Transverse colon (tissue), 4 donors: ENCODE measurements around the gene NRP1. TPM values are rescaled to one million over a fixed set of nuclear protein-coding genes. Genes with fewer than 3 reads are reported as not detected.

Source experiments
- DNase-seq: peaks from one replicate; pipeline ENCODE4 v3.0.0-alpha.2; 2019
- H3K27ac ChIP-seq, 4 donors: fragments of 200-600 bp; sonication (generic); 2 replicates each; pipeline ENCODE4 v1.5.1; 2016 to 2018; ENCODE audit warnings: inconsistent platforms in 4 of 4
- H3K27me3 ChIP-seq: fragments of 200-600 bp; sonication (generic); 2 replicates; pipeline ENCODE4 v1.5.1; 2017; ENCODE audit warnings: inconsistent platforms
- H3K36me3 ChIP-seq, 4 donors: fragments of 200-600 bp; sonication (generic); 2 replicates each; pipeline ENCODE4 v1.5.1; 2017 to 2019; ENCODE audit warnings: inconsistent platforms in 4 of 4
- H3K4me1 ChIP-seq, 4 donors: fragments of 200-600 bp; sonication (generic); 2 replicates each; pipeline ENCODE4 v1.5.1; 2017 to 2020; ENCODE audit warnings: inconsistent platforms in 4 of 4
- H3K4me3 ChIP-seq, 4 donors: fragments of 200-600 bp; sonication (generic); 1 replicate in 1 of 4; 2 replicates in 3 of 4; pipeline versions ENCODE4 v1.5.1 to v1.6.1; 2017 to 2019; ENCODE audit warnings: inconsistent platforms in 4 of 4
- H3K9me3 ChIP-seq, 2 donors: fragments of 200-600 bp; sonication (generic); 2 replicates each; pipeline ENCODE4 v1.5.1; 2017 to 2019; ENCODE audit warnings: inconsistent platforms in 2 of 2
- CTCF ChIP-seq, 5 experiments: fragments of 200-600 bp in 3 of 5; fragments of 450-650 bp in 2 of 5; sonication (generic) in 3 of 5; IDR thresholded peaks; 1 replicate in 2 of 5; 2 replicates in 3 of 5; pipeline ENCODE4 v1.5.1; 2016 to 2017; ENCODE audit warnings: antibody characterized with exemption in 5 of 5, inconsistent platforms in 3 of 5, mild to moderate bottlenecking in 2 of 5, moderate library complexity in 1 of 5
- EP300 ChIP-seq: sonication (generic); formaldehyde crosslinking; IDR thresholded peaks from one replicate; pipeline ENCODE4 v1.6.1; 2017; ENCODE audit warnings: antibody characterized with exemption, low read depth
- POLR2A ChIP-seq: fragments of 450-650 bp; IDR thresholded peaks from one replicate; pipeline ENCODE4 v1.6.1; 2016; ENCODE audit warnings: antibody characterized with exemption, mild to moderate bottlenecking, moderate library complexity
- POLR2AphosphoS5 ChIP-seq, 3 donors: sonication (generic); formaldehyde crosslinking; IDR thresholded peaks; one replicate each; pipeline ENCODE4 v1.6.1; 2016; ENCODE audit warnings: antibody characterized with exemption in 3 of 3
- WGBS, 2 donors: methylation state at CpG; one replicate each; pipeline ENCODE4 v1.1.5; 2018; ENCODE audit warnings: low coverage in 1 of 2; 5-methylcytosine and 5-hydroxymethylcytosine counted together
- in situ Hi-C, 4 donors: fragments of 200-750 bp; cut with MboI; loops; one replicate each; pipeline versions ENCODE4 v1.15.0 to v1.15.1; 2017; ENCODE audit warnings: low sequenced_read_pairs in 3 of 4, low pct_ligation_motif_present in 1 of 4, low pct_unique_long_range_greater_than_20kb in 1 of 4
- intact Hi-C: fragments of 100-400 bp; cut with DNase I; formaldehyde crosslinking; loops from one replicate; pipeline ENCODE4 v1.15.1; 2023; ENCODE audit warnings: low total_unique reads
- total RNA-seq, 4 donors: library from RNA; depleted of rRNA; stranded (reverse); fragments of >200 nt; gene quantifications; one replicate each; pipeline ENCODE4 v1.1.0, GENCODE V29; 2016

Gene NRP1
- total RNA-seq, 4 donors from 2014 or later, result 14.1 to 35.5 (median 19.5) TPM

GRCh38 chr10:33234831-33235237, 99.6 kb downstream of the NRP1 start:
- H3K9me3 ChIP-seq, result no peaks in the 10 kb centered on the region
- peaks cover 0 to 8% (median 5%) of the 10 kb centered on the region in 4 donors for H3K4me1 ChIP-seq
- H3K27me3 ChIP-seq, result no peaks in the 10 kb centered on the region
- 17 to 58% methylated on average over 1 of the region's 1 CpG for WGBS, 2 donors
- TF ChIP-seq CTCF (IDR thresholded peaks at IDR 0.05) (no peak), EP300 (no peak), POLR2AphosphoS5 (IDR thresholded peaks at IDR 0.05) (no peak), POLR2A (no peak)
- in situ Hi-C loops, result no loop called here
- peak overlapping the region in 2 of 4 donors; percentile 6 to 30 for H3K27ac ChIP-seq
- DNase-seq, result no peak
- H3K36me3 ChIP-seq, result no peaks in the 10 kb centered on the region
- no peak overlapping the region for H3K4me3 ChIP-seq
- intact Hi-C loops, result no loop called here

- WGBS, 2 donors, result 83 to 86% methylated on average over 3 of the region's 3 CpGs
- Histone ChIP-seq H3K27ac (no peak overlapping the region), H3K36me3 (no peaks in the 10 kb centered on the region), H3K9me3 (no peaks in the 10 kb centered on the region), H3K4me3 (no peak overlapping the region), H3K4me1 (peaks cover 0 to 8% (median 5%) of the 10 kb centered on the region in 4 donors), H3K27me3 (no peaks in the 10 kb centered on the region)
- no peak for DNase-seq
- in situ Hi-C loops, result no loop called here
- TF ChIP-seq CTCF (IDR thresholded peaks at IDR 0.05), result no peak
- no peak for TF ChIP-seq POLR2A
- TF ChIP-seq EP300, result no peak
- TF ChIP-seq POLR2AphosphoS5 (IDR thresholded peaks at IDR 0.05), result no peak
- intact Hi-C loops, result no loop called here
Observed at GRCh38 chr10:33233635-33234034, 100.8 kb downstream of the NRP1 start.

- intact Hi-C loops (no loop called here), in situ Hi-C loops (no loop called here)
- no peak for TF ChIP-seq POLR2AphosphoS5 (IDR thresholded peaks at IDR 0.05)
- no peak for TF ChIP-seq CTCF (IDR thresholded peaks at IDR 0.05)
- TF ChIP-seq POLR2A, result no peak
- Histone ChIP-seq H3K4me1 (peaks cover 0 to 8% (median 5%) of the 10 kb centered on the region in 4 donors), H3K27me3 (no peaks in the 10 kb centered on the region), H3K27ac (no peak overlapping the region), H3K4me3 (no peak overlapping the region), H3K9me3 (no peaks in the 10 kb centered on the region), H3K36me3 (no peaks in the 10 kb centered on the region)
- DNase-seq, result no peak
- 68 to 75% methylated on average over 5 of the region's 5 CpGs for WGBS, 2 donors
Observed at GRCh38 chr10:33233221-33233620, 101.2 kb downstream of the NRP1 start.

- intact Hi-C loops, result no loop called here
- WGBS, 2 donors, result 81% methylated on average over 7 of the region's 7 CpGs
- no peaks in the 10 kb centered on the region for H3K9me3 ChIP-seq
- H3K4me1 ChIP-seq, result peaks cover 0 to 8% (median 5%) of the 10 kb centered on the region in 4 donors
- H3K27ac ChIP-seq, result no peak overlapping the region
- H3K4me3 ChIP-seq, result no peak overlapping the region
- H3K27me3 ChIP-seq, result no peaks in the 10 kb centered on the region
- no peaks in the 10 kb centered on the region for H3K36me3 ChIP-seq
- no peak for TF ChIP-seq EP300
- no peak for TF ChIP-seq CTCF (IDR thresholded peaks at IDR 0.05)
- no peak for TF ChIP-seq POLR2AphosphoS5 (IDR thresholded peaks at IDR 0.05)
- no peak for TF ChIP-seq POLR2A
- no peak for DNase-seq
- in situ Hi-C loops, result no loop called here
Observed at GRCh38 chr10:33231621-33232350, 102.7 kb downstream of the NRP1 start.
